GM19395 (cell line): ENCODE measurements around the gene DIS3L2.
"Not testable (repeated sequence)": the region's sequence is repeated elsewhere in the genome, so short reads cannot be mapped to it uniquely, and the experiment has no call there.

Experiments
- ATAC-seq: cut with Tn5 transposase; IDR thresholded peaks from one replicate; pipeline ENCODE4 v1.9.1; 2021; ENCODE audit warnings: mild to moderate bottlenecking, moderate library complexity; ENCODE audit not compliant: unreplicated experiment

DIS3L2 gene

GRCh38 chr2:232328516-232329460, 367.3 kb downstream of the DIS3L2 start:
- no peak for ATAC-seq

GRCh38 chr2:232329716-232330067, 368.2 kb downstream of the DIS3L2 start:
- no peak for ATAC-seq

- ATAC-seq = no peak
These were observed 368.8 kb downstream of the DIS3L2 start for GRCh38 chr2:232330068-232330999.

- not testable (repeated sequence) for ATAC-seq
These were observed 369.5 kb downstream of the DIS3L2 start for GRCh38 chr2:232331061-232331460.

GRCh38 chr2:232331641-232332040, 370.1 kb downstream of the DIS3L2 start:
- not testable (repeated sequence) for ATAC-seq

- ATAC-seq = not testable (repeated sequence)
These were observed 370.9 kb downstream of the DIS3L2 start for GRCh38 chr2:232332244-232332939.

- no peak for ATAC-seq
These were observed 371.4 kb downstream of the DIS3L2 start for GRCh38 chr2:232332940-232333259.

GRCh38 chr2:232333361-232334135, 372.0 kb downstream of the DIS3L2 start:
- no peak for ATAC-seq

- not testable (repeated sequence) for ATAC-seq
These were observed 372.8 kb downstream of the DIS3L2 start for GRCh38 chr2:232334136-232334884.

GRCh38 chr2:232334885-232335205, 373.3 kb downstream of the DIS3L2 start:
- ATAC-seq = not testable (repeated sequence)

- not testable (repeated sequence) for ATAC-seq
These were observed 373.8 kb downstream of the DIS3L2 start for GRCh38 chr2:232335206-232335858.

- no peak for ATAC-seq
These were observed 374.3 kb downstream of the DIS3L2 start for GRCh38 chr2:232335859-232336215.

GRCh38 chr2:232336241-232336736, 374.8 kb downstream of the DIS3L2 start:
- ATAC-seq = no peak

GRCh38 chr2:232336981-232337720, 375.6 kb downstream of the DIS3L2 start:
- ATAC-seq = no peak

GRCh38 chr2:232338094-232338758, 376.7 kb downstream of the DIS3L2 start:
- ATAC-seq = not testable (repeated sequence)

GRCh38 chr2:232338759-232339106, 377.2 kb downstream of the DIS3L2 start:
- no peak for ATAC-seq

- ATAC-seq = no peak
These were observed 377.9 kb downstream of the DIS3L2 start for GRCh38 chr2:232339121-232340081.
